HEK293 (cell line): Measurements from ENCODE around the gene REX1BD.
A peak's percentile ranks its signal among the peaks of the same experiment; 100 is the strongest.

ENCODE experiments used
- ATF2 ChIP-seq: fragments of 450-650 bp; formaldehyde crosslinking; IDR thresholded peaks from 2 replicates; pipeline ENCODE4 v1.5.1; 2016; ENCODE audit warnings: missing biosample characterization, missing genetic modification characterization, low read depth
- FEZF1 ChIP-seq: fragments of 450-650 bp; formaldehyde crosslinking; IDR thresholded peaks from 2 replicates; pipeline ENCODE4 v1.5.1; 2016; ENCODE audit warnings: missing biosample characterization, missing genetic modification characterization
- KLF16 ChIP-seq: fragments of 450-650 bp; formaldehyde crosslinking; IDR thresholded peaks from 2 replicates; pipeline ENCODE4 v1.5.1; 2017; ENCODE audit warnings: missing biosample characterization, missing genetic modification characterization
- OSR2 ChIP-seq: fragments of 450-650 bp; formaldehyde crosslinking; IDR thresholded peaks from 2 replicates; pipeline ENCODE4 v1.5.1; 2016; ENCODE audit warnings: missing biosample characterization, missing genetic modification characterization
- SETDB1 ChIP-seq: IDR thresholded peaks from one replicate; pipeline ENCODE4 v1.6.1; 2017; ENCODE audit warnings: mild to moderate bottlenecking, low read length, moderate library complexity, mixed read lengths; ENCODE audit not compliant: insufficient read length
- SP2 ChIP-seq: fragments of 450-650 bp; formaldehyde crosslinking; IDR thresholded peaks from 2 replicates; pipeline ENCODE4 v1.5.1; 2016; ENCODE audit warnings: missing biosample characterization, missing genetic modification characterization
- YY2 ChIP-seq: fragments of 450-650 bp; formaldehyde crosslinking; IDR thresholded peaks from 2 replicates; pipeline ENCODE4 v1.5.1; 2016; ENCODE audit warnings: missing biosample characterization, missing genetic modification characterization
- ZBTB20 ChIP-seq: fragments of 450-650 bp; formaldehyde crosslinking; IDR thresholded peaks from 2 replicates; pipeline ENCODE4 v1.5.1; 2016; ENCODE audit warnings: missing biosample characterization, missing genetic modification characterization
- ZFHX2 ChIP-seq: fragments of 450-650 bp; formaldehyde crosslinking; conservative IDR thresholded peaks from 2 replicates; pipeline ENCODE4 v1.5.1; 2016; ENCODE audit warnings: missing biosample characterization, missing genetic modification characterization
- ZFP41 ChIP-seq: fragments of 450-650 bp; formaldehyde crosslinking; IDR thresholded peaks from 2 replicates; pipeline ENCODE4 v1.5.1; 2016; ENCODE audit warnings: missing biosample characterization, missing genetic modification characterization, borderline replicate concordance
- ZNF174 ChIP-seq: fragments of 450-650 bp; formaldehyde crosslinking; IDR thresholded peaks from 2 replicates; pipeline ENCODE4 v1.5.0; 2017; ENCODE audit warnings: missing biosample characterization, mild to moderate bottlenecking, missing genetic modification characterization
- ZNF19 ChIP-seq: fragments of 450-650 bp; formaldehyde crosslinking; IDR thresholded peaks from 2 replicates; pipeline ENCODE4; 2016; ENCODE audit warnings: missing biosample characterization, missing genetic modification characterization, low read depth
- ZNF2 ChIP-seq: fragments of 450-650 bp; formaldehyde crosslinking; IDR thresholded peaks from 2 replicates; pipeline ENCODE4 v1.5.1; 2016; ENCODE audit warnings: missing biosample characterization, missing genetic modification characterization
- ZNF214 ChIP-seq: fragments of 450-650 bp; formaldehyde crosslinking; IDR thresholded peaks from 2 replicates; pipeline ENCODE4 v1.5.1; 2017; ENCODE audit warnings: missing biosample characterization, mild to moderate bottlenecking, missing genetic modification characterization, borderline replicate concordance
- ZNF221 ChIP-seq: fragments of 450-650 bp; formaldehyde crosslinking; IDR thresholded peaks from 2 replicates; pipeline ENCODE4 v1.5.1; 2017; ENCODE audit warnings: missing biosample characterization, missing genetic modification characterization, borderline replicate concordance
- ZNF26 ChIP-seq: fragments of 450-650 bp; formaldehyde crosslinking; IDR thresholded peaks from 2 replicates; pipeline ENCODE4 v1.5.1; 2016; ENCODE audit warnings: missing biosample characterization, missing genetic modification characterization
- ZNF37A ChIP-seq: fragments of 450-650 bp; IDR thresholded peaks from 2 replicates; pipeline ENCODE4 v1.5.1; 2018; ENCODE audit warnings: missing biosample characterization, missing genetic modification characterization
- ZNF394 ChIP-seq: fragments of 450-650 bp; formaldehyde crosslinking; IDR thresholded peaks from 2 replicates; pipeline ENCODE4 v1.5.1; 2016; ENCODE audit warnings: missing biosample characterization, missing genetic modification characterization, mild to moderate bottlenecking, moderate library complexity, borderline replicate concordance
- ZNF501 ChIP-seq: fragments of 450-650 bp; formaldehyde crosslinking; IDR thresholded peaks from 2 replicates; pipeline ENCODE4 v1.5.1; 2016; ENCODE audit warnings: missing biosample characterization, missing genetic modification characterization
- ZNF514 ChIP-seq: fragments of 450-650 bp; formaldehyde crosslinking; IDR thresholded peaks from 2 replicates; pipeline ENCODE4 v1.5.1; 2016; ENCODE audit warnings: missing biosample characterization, missing genetic modification characterization
- ZNF610 ChIP-seq: fragments of 450-650 bp; formaldehyde crosslinking; IDR thresholded peaks from 2 replicates; pipeline ENCODE4 v1.5.1; 2016; ENCODE audit warnings: missing biosample characterization, missing genetic modification characterization, borderline replicate concordance
- ZNF626 ChIP-seq: fragments of 450-650 bp; sonication (Bioruptor Pico); formaldehyde crosslinking; IDR thresholded peaks from 2 replicates; pipeline ENCODE4 v1.5.1; 2018; ENCODE audit warnings: missing biosample characterization, missing genetic modification characterization, inconsistent platforms
- ZNF639 ChIP-seq: fragments of 450-650 bp; formaldehyde crosslinking; IDR thresholded peaks from 2 replicates; pipeline ENCODE4 v1.5.1; 2016; ENCODE audit warnings: missing biosample characterization, missing genetic modification characterization
- ZNF658 ChIP-seq: fragments of 450-650 bp; formaldehyde crosslinking; IDR thresholded peaks from 2 replicates; pipeline ENCODE4; 2016; ENCODE audit warnings: missing biosample characterization, missing genetic modification characterization
- ZNF701 ChIP-seq: fragments of 450-650 bp; formaldehyde crosslinking; IDR thresholded peaks from 2 replicates; pipeline ENCODE4 v1.5.1; 2016; ENCODE audit warnings: missing biosample characterization, missing genetic modification characterization
- ZNF76 ChIP-seq: fragments of 450-650 bp; formaldehyde crosslinking; IDR thresholded peaks from 2 replicates; pipeline ENCODE4; 2016; ENCODE audit warnings: low read depth, missing biosample characterization, missing genetic modification characterization, borderline replicate concordance
- ZNF777 ChIP-seq: fragments of 450-650 bp; formaldehyde crosslinking; IDR thresholded peaks from 2 replicates; pipeline ENCODE4 v1.5.1; 2017; ENCODE audit warnings: missing biosample characterization, missing genetic modification characterization, borderline replicate concordance
- TF ChIP-seq, protein P1 (sequence below): fragments of 450-650 bp; formaldehyde crosslinking; IDR thresholded peaks from 2 replicates; pipeline ENCODE4 v1.5.1; 2016; ENCODE audit warnings: missing biosample characterization, missing genetic modification characterization, borderline replicate concordance
- TF ChIP-seq, protein P2 (sequence below): fragments of 450-650 bp; formaldehyde crosslinking; IDR thresholded peaks from 2 replicates; pipeline ENCODE4; 2016; ENCODE audit warnings: missing biosample characterization, missing genetic modification characterization

REX1BD gene

DNA sequence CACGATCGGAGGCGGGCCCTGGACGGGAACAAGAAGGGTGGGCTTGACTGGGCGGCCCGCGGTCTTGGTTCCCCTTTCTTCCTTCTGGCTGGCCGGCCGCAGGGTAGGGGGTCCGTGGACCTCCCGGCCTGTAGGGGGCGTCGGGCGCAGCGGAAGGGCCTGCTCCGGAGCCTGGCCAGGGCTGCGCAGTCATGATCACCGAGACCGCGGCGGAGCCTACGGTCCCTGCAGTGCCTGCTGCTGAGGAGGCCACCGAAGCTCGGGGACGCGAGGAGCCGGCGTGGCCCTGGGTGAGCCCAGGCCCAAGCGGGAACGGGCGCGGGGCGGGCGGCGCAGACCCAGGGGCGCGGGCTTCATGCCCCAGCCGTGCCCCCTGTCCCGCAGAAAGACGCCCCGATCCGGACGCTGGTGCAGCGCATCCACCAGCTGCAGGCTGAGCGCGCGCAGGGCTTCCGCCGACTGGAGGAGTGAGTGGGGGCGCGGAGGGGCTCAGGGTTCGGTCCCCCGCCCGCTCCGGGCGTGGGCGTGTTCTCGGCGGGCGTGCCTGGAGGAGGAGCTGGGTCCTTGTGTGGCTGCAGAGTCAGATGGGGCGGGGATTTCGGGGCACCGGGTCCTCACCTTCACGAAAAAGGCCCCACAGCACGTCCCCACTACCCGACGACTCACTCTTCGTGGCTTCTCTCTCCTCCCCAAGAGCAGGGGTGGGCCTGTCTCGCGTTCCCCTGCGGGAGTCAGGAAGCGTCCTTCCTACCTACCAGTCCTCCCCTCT, at the start of gene REX1BD (continued):
- TF ChIP-seq ZNF639 (tag by site-specific recombination), result peak; percentile 55; the same call in 1 of the 2 replicates
- TF ChIP-seq ZNF501, result peak; percentile 88
- TF ChIP-seq YY2 (tag by site-specific recombination), result peak; percentile 70
- 0 out of 2 replicates have a peak, but pooled peaks have one; percentile 17 for TF ChIP-seq ZNF777 (tag by site-specific recombination)
- TF ChIP-seq, protein P1, sequence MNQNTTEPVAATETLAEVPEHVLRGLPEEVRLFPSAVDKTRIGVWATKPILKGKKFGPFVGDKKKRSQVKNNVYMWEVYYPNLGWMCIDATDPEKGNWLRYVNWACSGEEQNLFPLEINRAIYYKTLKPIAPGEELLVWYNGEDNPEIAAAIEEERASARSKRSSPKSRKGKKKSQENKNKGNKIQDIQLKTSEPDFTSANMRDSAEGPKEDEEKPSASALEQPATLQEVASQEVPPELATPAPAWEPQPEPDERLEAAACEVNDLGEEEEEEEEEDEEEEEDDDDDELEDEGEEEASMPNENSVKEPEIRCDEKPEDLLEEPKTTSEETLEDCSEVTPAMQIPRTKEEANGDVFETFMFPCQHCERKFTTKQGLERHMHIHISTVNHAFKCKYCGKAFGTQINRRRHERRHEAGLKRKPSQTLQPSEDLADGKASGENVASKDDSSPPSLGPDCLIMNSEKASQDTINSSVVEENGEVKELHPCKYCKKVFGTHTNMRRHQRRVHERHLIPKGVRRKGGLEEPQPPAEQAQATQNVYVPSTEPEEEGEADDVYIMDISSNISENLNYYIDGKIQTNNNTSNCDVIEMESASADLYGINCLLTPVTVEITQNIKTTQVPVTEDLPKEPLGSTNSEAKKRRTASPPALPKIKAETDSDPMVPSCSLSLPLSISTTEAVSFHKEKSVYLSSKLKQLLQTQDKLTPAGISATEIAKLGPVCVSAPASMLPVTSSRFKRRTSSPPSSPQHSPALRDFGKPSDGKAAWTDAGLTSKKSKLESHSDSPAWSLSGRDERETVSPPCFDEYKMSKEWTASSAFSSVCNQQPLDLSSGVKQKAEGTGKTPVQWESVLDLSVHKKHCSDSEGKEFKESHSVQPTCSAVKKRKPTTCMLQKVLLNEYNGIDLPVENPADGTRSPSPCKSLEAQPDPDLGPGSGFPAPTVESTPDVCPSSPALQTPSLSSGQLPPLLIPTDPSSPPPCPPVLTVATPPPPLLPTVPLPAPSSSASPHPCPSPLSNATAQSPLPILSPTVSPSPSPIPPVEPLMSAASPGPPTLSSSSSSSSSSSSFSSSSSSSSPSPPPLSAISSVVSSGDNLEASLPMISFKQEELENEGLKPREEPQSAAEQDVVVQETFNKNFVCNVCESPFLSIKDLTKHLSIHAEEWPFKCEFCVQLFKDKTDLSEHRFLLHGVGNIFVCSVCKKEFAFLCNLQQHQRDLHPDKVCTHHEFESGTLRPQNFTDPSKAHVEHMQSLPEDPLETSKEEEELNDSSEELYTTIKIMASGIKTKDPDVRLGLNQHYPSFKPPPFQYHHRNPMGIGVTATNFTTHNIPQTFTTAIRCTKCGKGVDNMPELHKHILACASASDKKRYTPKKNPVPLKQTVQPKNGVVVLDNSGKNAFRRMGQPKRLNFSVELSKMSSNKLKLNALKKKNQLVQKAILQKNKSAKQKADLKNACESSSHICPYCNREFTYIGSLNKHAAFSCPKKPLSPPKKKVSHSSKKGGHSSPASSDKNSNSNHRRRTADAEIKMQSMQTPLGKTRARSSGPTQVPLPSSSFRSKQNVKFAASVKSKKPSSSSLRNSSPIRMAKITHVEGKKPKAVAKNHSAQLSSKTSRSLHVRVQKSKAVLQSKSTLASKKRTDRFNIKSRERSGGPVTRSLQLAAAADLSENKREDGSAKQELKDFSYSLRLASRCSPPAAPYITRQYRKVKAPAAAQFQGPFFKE, result no peak
- TF ChIP-seq OSR2 (tag by site-specific recombination), result no peak
- peak; percentile 62; the same call in 1 of the 2 replicates for TF ChIP-seq ZNF610
- peak; percentile 98 for TF ChIP-seq ZFHX2 (tag by site-specific recombination)
- TF ChIP-seq SETDB1, result no peak
- TF ChIP-seq ZNF37A (tag by site-specific recombination), result no peak
- no peak for TF ChIP-seq ZNF214 (tag by site-specific recombination)
- peak; percentile 66; the same call in 1 of the 2 replicates for TF ChIP-seq ZNF76 (tag by site-specific recombination)
- peak; percentile 93 for TF ChIP-seq ZNF2 (tag by site-specific recombination)
- TF ChIP-seq ZNF19 (tag by site-specific recombination), result no peak
- peak; percentile 75 for TF ChIP-seq ZNF394 (tag by site-specific recombination)
- peak; percentile 84; the same call in 1 of the 2 replicates for TF ChIP-seq ZBTB20 (tag by site-specific recombination)
- TF ChIP-seq ZNF174 (tag by site-specific recombination), result no peak
- TF ChIP-seq SP2, result peak; percentile 73
- TF ChIP-seq ATF2 (tag by site-specific recombination), result no peak
- no peak for TF ChIP-seq ZNF221 (tag by site-specific recombination)
- no peak for TF ChIP-seq ZNF514 (tag by site-specific recombination)
- TF ChIP-seq, protein P2, sequence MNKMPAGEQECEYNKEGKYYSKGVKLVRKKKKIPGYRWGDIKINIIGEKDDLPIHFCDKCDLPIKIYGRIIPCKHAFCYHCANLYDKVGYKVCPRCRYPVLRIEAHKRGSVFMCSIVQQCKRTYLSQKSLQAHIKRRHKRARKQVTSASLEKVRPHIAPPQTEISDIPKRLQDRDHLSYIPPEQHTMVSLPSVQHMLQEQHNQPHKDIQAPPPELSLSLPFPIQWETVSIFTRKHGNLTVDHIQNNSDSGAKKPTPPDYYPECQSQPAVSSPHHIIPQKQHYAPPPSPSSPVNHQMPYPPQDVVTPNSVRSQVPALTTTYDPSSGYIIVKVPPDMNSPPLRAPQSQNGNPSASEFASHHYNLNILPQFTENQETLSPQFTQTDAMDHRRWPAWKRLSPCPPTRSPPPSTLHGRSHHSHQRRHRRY (tag by site-specific recombination), result 0 out of 2 replicates have a peak, but pooled peaks have one; percentile 46
- TF ChIP-seq ZFP41, result no peak
- peak; percentile 70 for TF ChIP-seq KLF16
- no peak for TF ChIP-seq ZNF701 (tag by site-specific recombination)
- no peak for TF ChIP-seq ZNF626 (tag by site-specific recombination)
- TF ChIP-seq ZNF26 (tag by site-specific recombination), result no peak
- no peak for TF ChIP-seq ZNF658
- TF ChIP-seq FEZF1 (tag by site-specific recombination), result peak; percentile 5
